ENCODE results near the gene GABRB2. TPM values are rescaled to one million over a fixed set of nuclear protein-coding genes. Genes with fewer than 3 reads are reported as not detected.

The GABRB2 gene
- under 1 TPM in 9 of 10 donors, not detected in 1; 0.11 to 0.42 (median 0.18) TPM for total RNA-seq
- under 1 TPM in 1 of 2 donors, not detected in 1; under 0.01 TPM for polyA plus RNA-seq
- long read RNA-seq, donor 1: 0 reads
- long read RNA-seq, donor 2: 0 reads
- long read RNA-seq, donor 3: 0 reads

DNA sequence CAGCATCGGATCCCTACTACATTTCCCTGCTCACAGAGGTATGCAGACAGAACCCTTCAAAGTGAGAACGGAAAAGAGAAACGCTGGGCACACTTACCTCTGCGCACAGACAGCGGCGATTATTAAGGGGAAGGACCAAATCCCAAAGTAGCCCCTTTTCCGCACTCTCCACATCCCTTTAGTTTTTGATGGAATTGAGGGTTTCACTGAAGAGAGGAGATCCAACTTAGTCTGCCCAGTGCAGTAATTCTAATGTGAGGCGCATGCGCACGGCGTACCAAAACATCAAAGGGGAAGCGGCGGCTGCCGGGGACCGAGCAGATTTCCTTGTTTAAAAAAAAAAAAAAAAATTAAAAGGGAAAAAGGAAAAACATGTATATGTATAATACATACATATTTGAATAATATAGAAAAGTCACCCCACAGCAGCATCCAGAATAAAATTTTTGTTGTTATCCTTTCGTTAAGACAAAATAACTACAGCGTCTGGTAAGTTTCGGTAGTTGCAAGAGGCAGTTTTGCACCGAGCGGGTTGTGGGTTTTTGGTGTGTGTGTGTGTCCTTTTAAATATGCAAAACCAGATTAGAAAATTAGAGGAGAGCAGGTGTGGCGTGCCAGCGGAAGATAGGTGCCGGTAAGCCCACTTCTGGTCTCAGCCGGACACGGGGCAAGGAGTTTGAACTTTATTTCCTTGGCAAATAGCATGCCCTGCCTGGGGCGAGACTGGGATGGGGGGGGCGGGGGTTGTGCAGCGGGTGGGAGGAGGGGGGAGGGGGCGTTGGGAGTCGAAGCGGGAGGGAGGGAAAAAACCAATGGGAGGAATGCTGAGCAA lies at the start of gene GABRB2:
TSS of gene GABRB2 (minus strand) at position 256 of the 832 bp plus-strand sequence. CDS start at position 174, 82 bp downstream.
- Histone ChIP-seq H3K27ac (no peak within 1 kb of the TSS), H3K4me3 (peak within 1 kb of the TSS in 9 of 10 donors; percentile 26 to 51 (median 43)), H3K4me1 (peaks cover 0 to 27% (median 16%) of the 10 kb centered on the region in 9 donors), H3K27me3 (peaks cover 4 to 91% (median 58%) of the 10 kb centered on the region in 7 donors), H3K9me3 (no peaks in the 10 kb centered on the region), H3K36me3 (no peaks in the 10 kb centered on the region)
- DNase-seq: peak; percentile 13 to 38
- TF ChIP-seq, protein P1, sequence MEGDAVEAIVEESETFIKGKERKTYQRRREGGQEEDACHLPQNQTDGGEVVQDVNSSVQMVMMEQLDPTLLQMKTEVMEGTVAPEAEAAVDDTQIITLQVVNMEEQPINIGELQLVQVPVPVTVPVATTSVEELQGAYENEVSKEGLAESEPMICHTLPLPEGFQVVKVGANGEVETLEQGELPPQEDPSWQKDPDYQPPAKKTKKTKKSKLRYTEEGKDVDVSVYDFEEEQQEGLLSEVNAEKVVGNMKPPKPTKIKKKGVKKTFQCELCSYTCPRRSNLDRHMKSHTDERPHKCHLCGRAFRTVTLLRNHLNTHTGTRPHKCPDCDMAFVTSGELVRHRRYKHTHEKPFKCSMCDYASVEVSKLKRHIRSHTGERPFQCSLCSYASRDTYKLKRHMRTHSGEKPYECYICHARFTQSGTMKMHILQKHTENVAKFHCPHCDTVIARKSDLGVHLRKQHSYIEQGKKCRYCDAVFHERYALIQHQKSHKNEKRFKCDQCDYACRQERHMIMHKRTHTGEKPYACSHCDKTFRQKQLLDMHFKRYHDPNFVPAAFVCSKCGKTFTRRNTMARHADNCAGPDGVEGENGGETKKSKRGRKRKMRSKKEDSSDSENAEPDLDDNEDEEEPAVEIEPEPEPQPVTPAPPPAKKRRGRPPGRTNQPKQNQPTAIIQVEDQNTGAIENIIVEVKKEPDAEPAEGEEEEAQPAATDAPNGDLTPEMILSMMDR (IDR thresholded peaks at IDR 0.05): no peak
- WGBS, 2 donors: 1% methylated on average over 30 to 31 of the region's 31 CpGs
- ATAC-seq: peak in 3 of 8 donors; percentile 27 to 47 (median 39)
- intact Hi-C loops (cut with DNase I): loop anchor here in 2 of 10 donors (10.0 kb wide), 2 partner anchors 1798 to 1858 kb away; no protein-coding TSS in a partner anchor

DNA sequence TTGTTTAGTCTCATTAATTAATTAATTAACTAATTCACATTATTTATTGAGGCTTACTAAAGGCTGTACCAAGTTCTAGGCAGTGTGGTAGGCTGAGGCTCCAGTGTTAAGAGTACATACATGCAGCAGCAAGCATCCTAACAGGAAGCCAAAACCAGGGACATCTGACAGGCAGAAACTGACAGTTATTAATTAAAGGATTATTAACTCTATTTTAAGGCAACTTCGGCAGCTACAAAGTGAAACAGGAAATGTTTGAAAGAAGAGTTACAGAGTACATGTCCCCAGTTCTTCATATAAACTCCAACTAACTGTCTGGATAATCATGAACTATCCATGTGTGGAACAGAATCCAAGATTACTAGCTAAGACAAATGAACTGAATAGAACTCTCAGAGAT lies 39.3 kb upstream of the GABRB2 start:
- H3K36me3 ChIP-seq: no peaks in the 10 kb centered on the region
- H3K4me3 ChIP-seq: no peak overlapping the region
- ATAC-seq: no peak
- H3K27me3 ChIP-seq: no peaks in the 10 kb centered on the region
- TF ChIP-seq, protein P1 (IDR thresholded peaks at IDR 0.05): no peak
- intact Hi-C loops (cut with DNase I): no loop called here
- H3K4me1 ChIP-seq: no peaks in the 10 kb centered on the region
- no peak for DNase-seq
- peaks cover 0 to 11% (median 0%) of the 10 kb centered on the region in 11 donors for H3K9me3 ChIP-seq
- WGBS, 2 donors: 31 to 39% methylated on average over 1 of the region's 1 CpG
- H3K27ac ChIP-seq: no peak overlapping the region

- H3K4me3 ChIP-seq: no peak overlapping the region
- H3K27ac ChIP-seq: no peak overlapping the region
- no peaks in the 10 kb centered on the region for H3K36me3 ChIP-seq
- peaks cover 0 to 4% (median 0%) of the 10 kb centered on the region in 7 donors for H3K27me3 ChIP-seq
- H3K4me1 ChIP-seq: no peaks in the 10 kb centered on the region
- TF ChIP-seq, protein P1 (IDR thresholded peaks at IDR 0.05): no peak
- peaks cover 0 to 6% (median 0%) of the 10 kb centered on the region in 11 donors for H3K9me3 ChIP-seq
- 92% methylated on average over 5 of the region's 5 CpGs for WGBS, 2 donors
- no peak for DNase-seq
- intact Hi-C loops (cut with DNase I): no loop called here
- ATAC-seq: no peak
These were observed 34.1 kb upstream of the GABRB2 start for GRCh38 chr5:161580621-161581020.

DNA sequence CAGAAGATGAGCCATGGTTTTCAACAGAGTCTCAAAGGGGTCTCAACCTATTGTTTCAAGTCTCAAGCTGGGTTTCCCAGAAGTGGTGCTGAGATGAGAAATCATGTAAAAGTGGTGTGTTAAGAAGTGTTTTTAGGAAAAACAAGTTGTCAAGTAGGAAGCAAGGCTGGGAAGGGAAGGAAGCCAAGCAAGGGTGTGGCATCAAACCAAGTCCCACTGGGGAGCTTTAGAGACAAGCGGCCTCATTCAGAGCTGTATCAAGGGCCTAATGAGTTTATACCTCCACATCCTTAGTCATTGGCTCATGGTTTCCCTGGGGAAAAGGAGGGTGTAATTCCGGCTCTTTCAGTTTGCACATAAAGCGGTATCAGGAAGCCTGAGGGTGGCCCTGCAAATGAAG lies 26.4 kb upstream of the GABRB2 start:
- DNase-seq (no peak), ATAC-seq (no peak)
- Histone ChIP-seq H3K4me3 (no peak overlapping the region), H3K4me1 (no peaks in the 10 kb centered on the region), H3K36me3 (no peaks in the 10 kb centered on the region), H3K27ac (no peak overlapping the region), H3K27me3 (peaks cover 0 to 8% (median 0%) of the 10 kb centered on the region in 7 donors), H3K9me3 (no peaks in the 10 kb centered on the region)
- TF ChIP-seq, protein P1 (IDR thresholded peaks at IDR 0.05): no peak
- 46 to 59% methylated on average over 3 of the region's 3 CpGs for WGBS, 2 donors
- intact Hi-C loops (cut with DNase I): no loop called here

All from heart right ventricle (tissue), 16 donors.